OCI-M2 (cell line): ENCODE measurements around the gene LSAMP.
A peak's percentile ranks its signal among the peaks of the same experiment; 100 is the strongest.
"Not testable (repeated sequence)": the region's sequence is repeated elsewhere in the genome, so short reads cannot be mapped to it uniquely, and the experiment has no call there.

ENCODE experiments used
- DNase-seq: peaks from one replicate; lab custom pipeline; 2025; ENCODE audit not compliant: unreplicated experiment; lab: John Stamatoyannopoulos, UW

LSAMP gene

GRCh38 chr3:115783938-115784738 lies 661.1 kb downstream of the LSAMP start:
- peak; percentile 50 for DNase-seq

- not testable (repeated sequence) for DNase-seq
These were observed 661.9 kb downstream of the LSAMP start for GRCh38 chr3:115783426-115783825.

GRCh38 chr3:115779011-115779410 lies 666.3 kb downstream of the LSAMP start:
- DNase-seq, result no peak

GRCh38 chr3:115772951-115773350 lies 672.3 kb downstream of the LSAMP start:
- no peak for DNase-seq

- DNase-seq, result no peak
These were observed 676.6 kb downstream of the LSAMP start for GRCh38 chr3:115768661-115769060.

GRCh38 chr3:115766587-115767482 lies 678.5 kb downstream of the LSAMP start:
- DNase-seq, result no peak

- no peak for DNase-seq
These were observed 683.4 kb downstream of the LSAMP start for GRCh38 chr3:115761927-115762305.

- no peak for DNase-seq
These were observed 684.6 kb downstream of the LSAMP start for GRCh38 chr3:115760716-115761115.

GRCh38 chr3:115758076-115758763 lies 687.1 kb downstream of the LSAMP start:
- DNase-seq, result no peak

- DNase-seq, result not testable (repeated sequence)
These were observed 692.3 kb downstream of the LSAMP start for GRCh38 chr3:115752978-115753377.
